SU-DHL-6 (cell line): ENCODE results near the gene ZNF280B.

Experiments used
- H2AFZ ChIP-seq: fragments of 200-600 bp; sonication (generic); 2 replicates; pipeline ENCODE4 v1.6.1; 2014; ENCODE audit warnings: low read depth, mild to moderate bottlenecking, moderate library complexity, mixed read lengths, antibody characterized with exemption, low read length; ENCODE audit not compliant: severe bottlenecking
- H3F3A ChIP-seq: fragments of 200-600 bp; shearing (Covaris generic); 2 replicates; pipeline ENCODE4 v1.6.0; 2016; ENCODE audit warnings: antibody characterized with exemption, mild to moderate bottlenecking; ENCODE audit not compliant: insufficient read depth
- H3K27ac ChIP-seq: fragments of 200-600 bp; sonication (generic); 2 replicates; pipeline ENCODE4 v1.5.1; 2016; ENCODE audit warnings: low read depth, mild to moderate bottlenecking, low read length, moderate library complexity, mixed read lengths
- H3K27me3 ChIP-seq: fragments of 200-600 bp; sonication (generic), shearing (Covaris generic); 2 replicates; pipeline ENCODE4 v1.6.0; 2014; ENCODE audit warnings: mild to moderate bottlenecking, low read length
- H3K36me3 ChIP-seq: fragments of 200-600 bp; sonication (generic); 2 replicates; pipeline ENCODE4 v1.6.1; 2014; ENCODE audit warnings: mild to moderate bottlenecking, low read length, mixed read lengths
- H3K4me2 ChIP-seq: fragments of 300-600, 200-600 bp; shearing (Covaris generic), sonication (generic); 2 replicates; pipeline ENCODE4 v1.6.0; 2014; ENCODE audit warnings: low read length, low read depth, mild to moderate bottlenecking; ENCODE audit not compliant: poor library complexity, severe bottlenecking
- H3K4me3 ChIP-seq: fragments of 200-600 bp; sonication (generic); 2 replicates; pipeline ENCODE4 v1.5.1; 2014; ENCODE audit warnings: antibody characterized with exemption, low read length, mild to moderate bottlenecking, mixed read lengths; ENCODE audit not compliant: insufficient read depth, poor library complexity, severe bottlenecking
- H3K79me2 ChIP-seq: fragments of 200-600 bp; sonication (generic); 2 replicates; pipeline ENCODE4 v1.6.1; 2014; ENCODE audit warnings: mild to moderate bottlenecking, low read length, moderate library complexity; ENCODE audit not compliant: insufficient read depth
- H3K9ac ChIP-seq: fragments of 200-600 bp; sonication (generic); 2 replicates; pipeline ENCODE4 v1.7.0; 2014; ENCODE audit warnings: mild to moderate bottlenecking, low read length
- H3K9me2 ChIP-seq: fragments of 200-600 bp; sonication (generic); replicated peaks from 2 replicates; pipeline ENCODE4 v1.6.1; 2014; ENCODE audit warnings: low read length; ENCODE audit not compliant: insufficient read depth
- H3K9me3 ChIP-seq: fragments of 200-600 bp; sonication (generic); 2 replicates; pipeline ENCODE4 v1.6.1; 2014; ENCODE audit warnings: low read length, mixed read lengths; ENCODE audit not compliant: insufficient read depth
- H4K20me1 ChIP-seq: fragments of 200-600 bp; sonication (generic); 2 replicates; pipeline ENCODE4 v1.6.1; 2014; ENCODE audit warnings: low read depth, mild to moderate bottlenecking, antibody characterized with exemption, low read length, moderate library complexity, mixed read lengths
- CTCF ChIP-seq: fragments of 200-600 bp; sonication (generic); IDR thresholded peaks from one replicate; pipeline ENCODE4 v1.5.1; 2017; ENCODE audit warnings: antibody characterized with exemption, mild to moderate bottlenecking, low read length, moderate library complexity; ENCODE audit not compliant: insufficient read depth, poor library complexity, severe bottlenecking
- EZH2phosphoT487 ChIP-seq: fragments of 200-600 bp; sonication (generic), shearing (Covaris generic); conservative IDR thresholded peaks from 2 replicates; pipeline ENCODE4 v1.6.1; 2018; ENCODE audit warnings: mild to moderate bottlenecking, antibody characterized with exemption, low read length, moderate library complexity, mixed read lengths

The ZNF280B gene

DNA sequence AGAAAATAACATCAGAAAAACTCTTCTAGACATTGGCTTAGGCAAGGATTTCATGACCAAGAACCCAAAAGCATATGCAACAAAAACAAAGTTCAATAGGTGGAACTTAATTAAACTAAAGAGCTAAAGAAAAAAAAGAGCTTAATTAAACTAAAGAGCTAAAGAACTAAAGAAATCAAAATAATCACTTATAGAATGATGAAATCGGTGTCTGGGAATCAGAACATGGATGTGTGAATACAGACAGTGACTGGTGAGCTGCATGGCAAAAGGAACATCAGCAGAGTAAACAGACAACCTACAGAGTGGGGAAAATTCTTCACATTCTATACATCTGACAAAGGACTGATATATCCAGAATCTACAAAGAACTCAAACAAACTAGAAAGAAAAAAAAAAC is 41.4 kb downstream of the ZNF280B start:
- Histone ChIP-seq H3K36me3 (no peaks in the 10 kb centered on the region), H3K4me3 (no peak overlapping the region), H4K20me1 (no peaks in the 10 kb centered on the region), H3K9me3 (no peaks in the 10 kb centered on the region), H3K4me2 (no peak overlapping the region), H3K9me2 (no peaks in the 10 kb centered on the region), H3F3A (peaks cover 4% of the 10 kb centered on the region; the same call in 1 of the 2 replicates), H2AFZ (no peak overlapping the region), H3K27ac (no peak overlapping the region), H3K9ac (no peak overlapping the region), H3K27me3 (no peaks in the 10 kb centered on the region), H3K79me2 (no peaks in the 10 kb centered on the region)
- TF ChIP-seq EZH2phosphoT487 = no peak
- no peak for TF ChIP-seq CTCF

DNA sequence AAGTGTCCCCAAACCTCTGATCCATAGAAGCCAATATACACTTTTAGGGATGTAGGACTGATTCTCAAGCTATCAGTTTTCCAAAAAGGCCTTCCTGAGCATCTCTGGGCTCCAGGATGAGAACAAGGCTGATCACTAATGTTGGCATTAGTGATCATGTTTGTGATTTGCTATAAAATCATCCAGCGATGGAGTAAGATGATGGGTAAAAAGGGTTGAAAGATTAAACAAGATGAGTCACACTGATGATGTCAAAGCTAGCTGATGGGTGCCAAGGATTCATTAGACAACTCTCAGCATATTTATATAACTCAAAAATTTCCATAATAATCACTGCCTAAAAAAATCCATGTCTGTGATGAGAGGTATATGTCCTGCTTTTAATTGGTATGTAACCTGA is 42.8 kb downstream of the ZNF280B start:
- H3K9ac ChIP-seq = no peak overlapping the region
- H2AFZ ChIP-seq = no peak overlapping the region
- no peak overlapping the region for H3K27ac ChIP-seq
- no peaks in the 10 kb centered on the region for H3K27me3 ChIP-seq
- no peaks in the 10 kb centered on the region for H4K20me1 ChIP-seq
- H3F3A ChIP-seq = peaks cover 4% of the 10 kb centered on the region; the same call in 1 of the 2 replicates
- no peaks in the 10 kb centered on the region for H3K9me3 ChIP-seq
- no peak overlapping the region for H3K4me3 ChIP-seq
- H3K4me2 ChIP-seq = no peak overlapping the region
- no peaks in the 10 kb centered on the region for H3K36me3 ChIP-seq
- no peaks in the 10 kb centered on the region for H3K9me2 ChIP-seq
- no peaks in the 10 kb centered on the region for H3K79me2 ChIP-seq
- TF ChIP-seq CTCF = no peak
- TF ChIP-seq EZH2phosphoT487 = no peak

GRCh38 chr22:22465094-22465602 is 43.4 kb downstream of the ZNF280B start:
- Histone ChIP-seq H3K4me3 (no peak overlapping the region), H3K79me2 (no peaks in the 10 kb centered on the region), H3F3A (peaks cover 4% of the 10 kb centered on the region; the same call in 1 of the 2 replicates), H3K27me3 (no peaks in the 10 kb centered on the region), H3K4me2 (no peak overlapping the region), H3K9ac (no peak overlapping the region), H3K9me3 (no peaks in the 10 kb centered on the region), H2AFZ (no peak overlapping the region), H3K36me3 (no peaks in the 10 kb centered on the region), H3K9me2 (no peaks in the 10 kb centered on the region), H4K20me1 (no peaks in the 10 kb centered on the region), H3K27ac (no peak overlapping the region)
- no peak for TF ChIP-seq EZH2phosphoT487
- TF ChIP-seq CTCF = no peak
